HG02588 (cell line): ENCODE results near the gene SLC39A9.
"Not testable (repeated sequence)": the region's sequence is repeated elsewhere in the genome, so short reads cannot be mapped to it uniquely, and the experiment has no call there.

Experiments used
- ATAC-seq: cut with Tn5 transposase; IDR thresholded peaks from one replicate; pipeline ENCODE4 v1.9.1; 2021; ENCODE audit warnings: mild to moderate bottlenecking, moderate library complexity; ENCODE audit not compliant: unreplicated experiment

The SLC39A9 gene

GRCh38 chr14:69498286-69498685, 99.8 kb downstream of the SLC39A9 start:
- ATAC-seq: not testable (repeated sequence)

- ATAC-seq: no peak
Measured at GRCh38 chr14:69499436-69499835, 100.9 kb downstream of the SLC39A9 start.

- ATAC-seq: no peak
Measured at GRCh38 chr14:69500096-69500495, 101.6 kb downstream of the SLC39A9 start.

GRCh38 chr14:69500736-69501135, 102.2 kb downstream of the SLC39A9 start:
- ATAC-seq: no peak

- ATAC-seq: no peak
Measured at GRCh38 chr14:69501423-69501838, 102.9 kb downstream of the SLC39A9 start.

- ATAC-seq: no peak
Measured at GRCh38 chr14:69504775-69505174, 106.3 kb downstream of the SLC39A9 start.

GRCh38 chr14:69505338-69506240, 107.1 kb downstream of the SLC39A9 start:
- ATAC-seq: no peak

GRCh38 chr14:69506241-69506595, 107.7 kb downstream of the SLC39A9 start:
- ATAC-seq: no peak
